Measurements from ENCODE around the gene ATP13A4.

ATP13A4 gene

GRCh38 chr3:193496658-193497057 lies 58.0 kb downstream of the ATP13A4 start:
- DNase-seq = no peak

- no peak for DNase-seq
Measured at GRCh38 chr3:193491026-193491425, 63.7 kb downstream of the ATP13A4 start.

- no peak for DNase-seq
Measured at GRCh38 chr3:193490580-193490979, 64.1 kb downstream of the ATP13A4 start.

- no peak for DNase-seq
Measured at GRCh38 chr3:193489949-193490348, 64.7 kb downstream of the ATP13A4 start.

GRCh38 chr3:193488741-193489140 lies 66.0 kb downstream of the ATP13A4 start:
- DNase-seq = no peak

GRCh38 chr3:193483988-193484539 lies 70.6 kb downstream of the ATP13A4 start:
- no peak for DNase-seq

GRCh38 chr3:193481436-193481835 lies 73.3 kb downstream of the ATP13A4 start:
- no peak for DNase-seq

- no peak for DNase-seq
Measured at GRCh38 chr3:193474446-193474845, 80.2 kb downstream of the ATP13A4 start.

GRCh38 chr3:193470710-193471109 lies 84.0 kb downstream of the ATP13A4 start:
- no peak for DNase-seq

- no peak for DNase-seq
Measured at GRCh38 chr3:193465992-193466608, 88.6 kb downstream of the ATP13A4 start.

GRCh38 chr3:193464889-193465288 lies 89.8 kb downstream of the ATP13A4 start:
- DNase-seq = no peak

GRCh38 chr3:193457526-193457925 lies 97.2 kb downstream of the ATP13A4 start:
- DNase-seq = no peak

- no peak for DNase-seq
Measured at GRCh38 chr3:193452338-193452737, 102.4 kb downstream of the ATP13A4 start.

GRCh38 chr3:193451902-193452301 lies 102.8 kb downstream of the ATP13A4 start:
- no peak for DNase-seq

GRCh38 chr3:193446965-193447602 lies 107.6 kb downstream of the ATP13A4 start:
- DNase-seq = no peak

- DNase-seq = no peak
Measured at GRCh38 chr3:193439423-193439822, 115.3 kb downstream of the ATP13A4 start.

- no peak for DNase-seq
Measured at GRCh38 chr3:193418576-193419373, 135.9 kb downstream of the ATP13A4 start.

GRCh38 chr3:193416629-193417028 lies 138.1 kb downstream of the ATP13A4 start:
- no peak for DNase-seq

GRCh38 chr3:193407688-193408087 lies 147.0 kb downstream of the ATP13A4 start:
- no peak for DNase-seq

GRCh38 chr3:193407112-193407511 lies 147.6 kb downstream of the ATP13A4 start:
- no peak for DNase-seq

GRCh38 chr3:193403307-193403706 lies 151.4 kb downstream of the ATP13A4 start:
- no peak for DNase-seq

- no peak for DNase-seq
Measured at GRCh38 chr3:193400304-193400703, 154.4 kb downstream of the ATP13A4 start.

- no peak for DNase-seq
Measured at GRCh38 chr3:193396451-193397244, 158.0 kb downstream of the ATP13A4 start.
